HFFc6 (cell line): Measurements from ENCODE around the gene SEC22A. TPM values are rescaled to one million over a fixed set of nuclear protein-coding genes. Genes with fewer than 3 reads are reported as not detected.

ENCODE experiments used
- DNase-seq: peaks from one replicate; pipeline ENCODE4 v3.0.0-alpha.2; 2018
- H3K27ac Mint-ChIP-seq: 2 replicates; pipeline ENCODE4 v1.8.0; 2020; ENCODE audit warnings: mild to moderate bottlenecking, mixed read lengths
- H3K27me3 Mint-ChIP-seq: 2 replicates; pipeline ENCODE4 v1.8.0; 2021; ENCODE audit warnings: mild to moderate bottlenecking, moderate library complexity, mixed read lengths; ENCODE audit not compliant: insufficient read depth
- H3K36me3 Mint-ChIP-seq: 2 replicates; pipeline ENCODE4 v1.8.0; 2021; ENCODE audit warnings: low read depth, mixed read lengths
- H3K4me1 Mint-ChIP-seq: 2 replicates; pipeline ENCODE4 v1.8.0; 2020; ENCODE audit warnings: low read depth, mixed read lengths
- H3K4me3 Mint-ChIP-seq: 2 replicates; pipeline ENCODE4 v1.8.0; 2020; ENCODE audit warnings: mild to moderate bottlenecking, moderate library complexity, mixed read lengths
- H3K9me3 Mint-ChIP-seq: 2 replicates; pipeline ENCODE4 v1.8.0; 2020; ENCODE audit warnings: mild to moderate bottlenecking, mixed read lengths
- CTCF ChIP-seq: fragments of 200-600 bp; sonication (generic); IDR thresholded peaks from 2 replicates; pipeline ENCODE4 v1.5.0; 2021; ENCODE audit warnings: antibody characterized with exemption, mild to moderate bottlenecking
- total RNA-seq, 6 experiments: library from RNA; stranded (reverse); fragmentation: NEBNext Ultra II Directional; extraction: Animal tissue kit (Norgen Biotek cat#: 25700); gene quantifications; 2 replicates in 1 of 6; 3 replicates in 5 of 6; pipeline ENCODE4 v1.2.3, GENCODE V29; 2021

The SEC22A gene
- total RNA-seq, 6 experiments from 2014 or later: 13.7 to 20.8 (median 18.0) TPM

- H3K9me3 Mint-ChIP-seq: no peaks in the 10 kb centered on the region
- no peak for DNase-seq
- no peak overlapping the region for H3K27ac Mint-ChIP-seq
- H3K4me1 Mint-ChIP-seq: peaks cover 11% of the 10 kb centered on the region
- no peaks in the 10 kb centered on the region for H3K36me3 Mint-ChIP-seq
- TF ChIP-seq CTCF: no peak
- no peak overlapping the region for H3K4me3 Mint-ChIP-seq
- H3K27me3 Mint-ChIP-seq: peaks cover 58% of the 10 kb centered on the region
Observed at GRCh38 chr3:123295901-123296250, 94.1 kb downstream of the SEC22A start.

GRCh38 chr3:123296261-123296660 lies 94.5 kb downstream of the SEC22A start:
- Mint-ChIP-seq H3K27me3 (peaks cover 57% of the 10 kb centered on the region), H3K36me3 (no peaks in the 10 kb centered on the region), H3K4me1 (peaks cover 14% of the 10 kb centered on the region), H3K4me3 (no peak overlapping the region), H3K27ac (no peak overlapping the region), H3K9me3 (no peaks in the 10 kb centered on the region)
- TF ChIP-seq CTCF: no peak
- no peak for DNase-seq

- Mint-ChIP-seq H3K9me3 (no peaks in the 10 kb centered on the region), H3K27me3 (peaks cover 53% of the 10 kb centered on the region), H3K4me1 (peaks cover 15% of the 10 kb centered on the region), H3K27ac (no peak overlapping the region), H3K36me3 (no peaks in the 10 kb centered on the region), H3K4me3 (no peak overlapping the region)
- no peak for DNase-seq
- no peak for TF ChIP-seq CTCF
Observed at GRCh38 chr3:123296836-123297626, 95.3 kb downstream of the SEC22A start.

- TF ChIP-seq CTCF: 0 out of 2 replicates have a peak, but pooled peaks have one; percentile 6
- H3K36me3 Mint-ChIP-seq: no peaks in the 10 kb centered on the region
- no peak overlapping the region for H3K4me3 Mint-ChIP-seq
- no peaks in the 10 kb centered on the region for H3K9me3 Mint-ChIP-seq
- peaks cover 49% of the 10 kb centered on the region for H3K27me3 Mint-ChIP-seq
- no peak overlapping the region for H3K27ac Mint-ChIP-seq
- peaks cover 15% of the 10 kb centered on the region for H3K4me1 Mint-ChIP-seq
- DNase-seq: no peak
Observed at GRCh38 chr3:123297627-123297899, 95.8 kb downstream of the SEC22A start.

GRCh38 chr3:123298903-123299302 lies 97.2 kb downstream of the SEC22A start:
- peaks cover 15% of the 10 kb centered on the region for H3K4me1 Mint-ChIP-seq
- H3K9me3 Mint-ChIP-seq: no peaks in the 10 kb centered on the region
- H3K27me3 Mint-ChIP-seq: peaks cover 45% of the 10 kb centered on the region
- H3K36me3 Mint-ChIP-seq: no peaks in the 10 kb centered on the region
- H3K4me3 Mint-ChIP-seq: no peak overlapping the region
- no peak for DNase-seq
- no peak for TF ChIP-seq CTCF
- H3K27ac Mint-ChIP-seq: no peak overlapping the region
